Stimulated activated naive CD8-positive, alpha-beta T cell treated with anti-CD3 and anti-CD28 coated beads, Interleukin-15, Interleukin-2, amounts not matched to agents 100 ng/mL and 50 ng/mL, for 24 hours (primary cell): ENCODE results near the gene CDT1.
"Not testable (repeated sequence)": the region's sequence is repeated elsewhere in the genome, so short reads cannot be mapped to it uniquely, and the experiment has no call there.

Source experiments
- H3K27ac Mint-ChIP-seq: one replicate; pipeline ENCODE4 v1.8.0; 2021; ENCODE audit warnings: mild to moderate bottlenecking, mixed read lengths
- H3K27me3 Mint-ChIP-seq: one replicate; pipeline ENCODE4 v1.8.0; 2021; ENCODE audit warnings: mixed read lengths
- H3K36me3 Mint-ChIP-seq: one replicate; pipeline ENCODE4 v1.8.0; 2021; ENCODE audit warnings: low read depth, mixed read lengths
- H3K4me1 Mint-ChIP-seq: one replicate; pipeline ENCODE4 v1.8.0; 2021; ENCODE audit warnings: low read depth, mixed read lengths
- H3K4me3 Mint-ChIP-seq: one replicate; pipeline ENCODE4 v1.8.0; 2021; ENCODE audit warnings: mild to moderate bottlenecking, mixed read lengths
- H3K9me3 Mint-ChIP-seq: one replicate; pipeline ENCODE4 v1.8.0; 2021; ENCODE audit warnings: mixed read lengths

The CDT1 gene

DNA sequence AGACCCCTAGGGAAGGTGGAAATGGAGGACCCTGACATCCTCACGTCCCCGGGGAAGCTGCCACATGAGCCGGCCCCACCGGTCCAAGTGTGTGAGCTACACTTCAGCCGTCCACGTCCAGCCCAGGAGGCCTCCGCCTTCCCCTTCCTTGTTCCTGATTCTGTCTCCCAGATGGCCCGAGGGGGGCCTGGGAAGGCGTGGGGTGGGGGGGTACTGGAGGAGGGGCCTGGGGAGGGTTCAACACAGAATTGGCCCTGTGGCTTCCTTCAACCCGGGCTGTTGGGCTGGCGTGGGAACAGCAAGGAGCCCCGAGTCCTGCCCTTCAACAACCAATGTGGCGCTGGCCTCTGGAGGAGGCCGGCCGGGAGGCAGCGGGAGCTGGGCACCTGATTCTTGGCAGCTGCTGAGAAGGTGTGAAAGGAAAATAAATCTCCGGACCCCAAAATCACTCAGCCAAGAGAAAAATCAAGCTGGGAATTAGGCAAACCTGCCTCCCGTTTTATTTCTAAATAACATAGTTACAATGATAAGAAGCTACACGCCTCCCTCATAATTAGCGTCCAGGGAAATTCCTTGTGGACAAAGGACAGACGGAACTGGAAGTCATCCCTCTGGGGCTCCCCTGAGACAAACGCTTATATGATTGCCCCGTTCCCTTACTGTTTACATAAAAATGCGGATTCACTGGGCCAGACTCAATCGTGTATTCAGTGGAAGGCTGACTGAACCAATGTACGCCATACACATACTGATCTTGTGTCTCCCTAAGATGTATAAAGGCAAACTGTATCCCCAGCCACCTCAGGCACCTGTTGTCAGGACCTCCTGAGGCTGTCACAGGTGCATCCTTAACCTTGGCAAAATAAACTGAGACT lies 9.9 kb downstream of the CDT1 start:
- peaks cover 14% of the 10 kb centered on the region for H3K36me3 Mint-ChIP-seq
- H3K9me3 Mint-ChIP-seq, result no peaks in the 10 kb centered on the region
- H3K4me1 Mint-ChIP-seq, result peaks cover 21% of the 10 kb centered on the region
- no peak overlapping the region for H3K27ac Mint-ChIP-seq
- no peaks in the 10 kb centered on the region for H3K27me3 Mint-ChIP-seq
- H3K4me3 Mint-ChIP-seq, result peak overlapping the region; percentile 33

DNA sequence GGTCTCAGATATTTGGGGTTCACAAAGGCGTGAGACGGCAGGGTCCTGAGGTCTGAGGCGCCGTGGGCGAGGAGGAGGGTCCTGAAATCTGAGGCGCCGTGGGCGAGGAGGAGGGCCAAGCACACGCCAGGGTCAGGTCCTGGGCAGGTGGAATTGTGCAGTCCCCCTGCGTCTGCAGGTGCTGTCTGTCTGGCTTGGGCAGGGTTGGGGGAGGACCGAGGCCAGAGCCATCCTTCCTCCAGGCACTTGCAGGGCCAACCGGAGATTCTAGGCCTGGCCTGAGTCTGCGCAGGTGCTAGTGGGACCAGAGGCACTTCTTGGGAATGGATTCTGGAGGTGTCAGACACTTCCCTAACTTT lies 10.5 kb downstream of the CDT1 start:
- Mint-ChIP-seq H3K9me3 (no peaks in the 10 kb centered on the region), H3K4me1 (peaks cover 17% of the 10 kb centered on the region), H3K27ac (no peak overlapping the region), H3K36me3 (peaks cover 11% of the 10 kb centered on the region), H3K4me3 (peak overlapping the region; percentile 33), H3K27me3 (no peaks in the 10 kb centered on the region)

- Mint-ChIP-seq H3K27me3 (no peaks in the 10 kb centered on the region), H3K9me3 (no peaks in the 10 kb centered on the region), H3K4me3 (no peak overlapping the region), H3K36me3 (peaks cover 2% of the 10 kb centered on the region), H3K4me1 (peaks cover 6% of the 10 kb centered on the region), H3K27ac (no peak overlapping the region)
Measured at GRCh38 chr16:88815227-88815626, 11.6 kb downstream of the CDT1 start.

DNA sequence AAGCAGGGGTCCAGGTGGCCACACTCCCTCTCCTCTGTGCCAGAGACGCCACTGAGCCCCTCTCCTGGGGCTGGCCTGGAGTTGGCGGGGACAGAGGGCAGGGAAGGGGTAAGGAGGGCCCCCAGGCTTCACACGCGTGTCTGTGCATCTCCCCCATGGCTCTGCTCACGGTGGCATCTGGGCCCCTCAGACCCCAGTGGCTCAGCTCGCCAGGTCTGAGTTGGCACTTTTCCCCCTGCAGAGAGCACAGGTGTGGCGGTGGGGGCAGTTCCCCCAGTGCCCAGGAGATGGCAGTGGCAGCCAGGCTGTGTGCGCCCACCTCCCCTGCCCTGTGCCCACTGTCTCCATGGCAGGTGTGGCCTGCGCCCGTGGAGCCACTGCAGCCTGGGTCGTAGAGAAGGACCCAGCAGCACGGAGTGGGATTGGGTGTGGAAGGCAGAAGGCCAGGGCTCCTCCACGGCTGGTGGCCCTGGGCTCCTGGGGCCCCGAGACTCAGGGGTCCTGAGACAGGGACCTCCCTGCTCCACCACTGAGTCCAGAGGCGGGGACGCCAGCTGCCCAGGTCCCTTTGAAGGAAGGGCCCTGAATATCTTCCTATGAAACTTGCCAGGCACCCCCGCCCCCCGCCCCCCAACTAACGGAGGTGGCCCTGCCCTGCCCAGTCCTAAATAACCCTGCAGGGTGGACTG lies 12.5 kb downstream of the CDT1 start:
- no peaks in the 10 kb centered on the region for H3K9me3 Mint-ChIP-seq
- no peaks in the 10 kb centered on the region for H3K36me3 Mint-ChIP-seq
- peaks cover 5% of the 10 kb centered on the region for H3K4me1 Mint-ChIP-seq
- no peak overlapping the region for H3K4me3 Mint-ChIP-seq
- no peak overlapping the region for H3K27ac Mint-ChIP-seq
- H3K27me3 Mint-ChIP-seq, result no peaks in the 10 kb centered on the region

- H3K9me3 Mint-ChIP-seq, result no peaks in the 10 kb centered on the region
- no peak overlapping the region for H3K4me3 Mint-ChIP-seq
- H3K36me3 Mint-ChIP-seq, result no peaks in the 10 kb centered on the region
- H3K27me3 Mint-ChIP-seq, result no peaks in the 10 kb centered on the region
- peaks cover 5% of the 10 kb centered on the region for H3K4me1 Mint-ChIP-seq
- no peak overlapping the region for H3K27ac Mint-ChIP-seq
Measured at GRCh38 chr16:88816736-88817535, 13.3 kb downstream of the CDT1 start.

- Mint-ChIP-seq H3K9me3 (no peaks in the 10 kb centered on the region), H3K4me3 (no peak overlapping the region), H3K36me3 (no peaks in the 10 kb centered on the region), H3K27me3 (no peaks in the 10 kb centered on the region), H3K4me1 (no peaks in the 10 kb centered on the region), H3K27ac (no peak overlapping the region)
Measured at GRCh38 chr16:88817785-88818574, 14.4 kb downstream of the CDT1 start.

DNA sequence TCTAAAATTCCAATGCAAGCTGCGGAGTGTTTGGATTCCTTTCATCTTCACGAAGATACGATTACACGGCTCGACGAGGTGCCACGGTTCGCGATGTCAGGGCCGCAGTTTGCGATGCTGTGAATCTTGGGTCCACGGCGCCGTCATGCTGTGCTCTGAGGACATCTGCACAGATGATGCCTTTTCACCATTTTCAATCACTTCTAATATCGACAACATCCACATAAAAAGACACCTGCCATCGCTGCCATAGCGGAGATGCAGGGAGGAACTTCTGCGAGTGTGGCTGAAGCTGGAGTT lies 14.9 kb downstream of the CDT1 start:
- H3K27me3 Mint-ChIP-seq, result no peaks in the 10 kb centered on the region
- no peak overlapping the region for H3K27ac Mint-ChIP-seq
- no peaks in the 10 kb centered on the region for H3K9me3 Mint-ChIP-seq
- no peaks in the 10 kb centered on the region for H3K36me3 Mint-ChIP-seq
- no peak overlapping the region for H3K4me3 Mint-ChIP-seq
- no peaks in the 10 kb centered on the region for H3K4me1 Mint-ChIP-seq

- Mint-ChIP-seq H3K27me3 (no peaks in the 10 kb centered on the region), H3K9me3 (no peaks in the 10 kb centered on the region)
Measured at GRCh38 chr16:88819126-88819525, 15.5 kb downstream of the CDT1 start.

DNA sequence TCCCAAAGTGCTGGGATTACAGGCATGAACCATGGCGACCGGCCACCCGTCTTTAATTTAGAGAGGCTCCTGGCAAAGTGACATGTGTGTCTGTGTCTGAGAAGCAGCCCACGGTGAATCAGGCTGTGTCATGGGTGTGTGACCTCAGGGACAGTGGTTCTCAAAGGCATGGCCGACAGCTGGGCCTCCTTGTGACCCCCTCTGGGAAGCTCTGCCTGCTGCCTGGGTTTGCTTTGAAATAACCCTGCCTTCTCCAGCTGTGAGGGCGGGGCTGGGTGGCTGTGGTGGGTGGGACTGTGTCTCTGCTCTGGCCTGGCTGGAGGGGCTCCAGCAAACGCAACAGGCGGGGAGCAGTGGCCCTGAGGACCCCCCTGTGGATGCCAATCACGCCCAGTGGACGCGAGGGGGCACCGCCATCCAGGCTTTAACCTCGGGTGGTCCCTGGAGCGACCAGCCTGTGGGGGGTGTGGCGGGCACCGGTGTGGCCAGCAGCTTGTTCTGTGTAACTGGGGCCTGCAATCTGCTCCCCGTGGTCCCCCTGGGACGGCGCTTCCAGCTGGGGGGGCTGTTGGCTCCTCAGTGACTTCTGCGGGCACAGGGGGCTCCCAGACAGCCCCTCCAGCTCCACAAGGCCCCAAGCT lies 16.9 kb downstream of the CDT1 start:
- no peaks in the 10 kb centered on the region for H3K36me3 Mint-ChIP-seq
- no peaks in the 10 kb centered on the region for H3K9me3 Mint-ChIP-seq
- no peak overlapping the region for H3K4me3 Mint-ChIP-seq
- H3K27ac Mint-ChIP-seq, result no peak overlapping the region
- H3K27me3 Mint-ChIP-seq, result no peaks in the 10 kb centered on the region
- H3K4me1 Mint-ChIP-seq, result no peaks in the 10 kb centered on the region

More at GRCh38 chr16:88819126-88819525, 15.5 kb downstream of the CDT1 start:
- H3K4me3 Mint-ChIP-seq, result no peak overlapping the region
- no peaks in the 10 kb centered on the region for H3K36me3 Mint-ChIP-seq
- no peak overlapping the region for H3K27ac Mint-ChIP-seq
- no peaks in the 10 kb centered on the region for H3K4me1 Mint-ChIP-seq

- Mint-ChIP-seq H3K4me3 (no peak overlapping the region), H3K27me3 (no peaks in the 10 kb centered on the region), H3K4me1 (no peaks in the 10 kb centered on the region), H3K36me3 (no peaks in the 10 kb centered on the region), H3K9me3 (no peaks in the 10 kb centered on the region), H3K27ac (no peak overlapping the region)
Measured at GRCh38 chr16:88821168-88821850, 17.7 kb downstream of the CDT1 start.

DNA sequence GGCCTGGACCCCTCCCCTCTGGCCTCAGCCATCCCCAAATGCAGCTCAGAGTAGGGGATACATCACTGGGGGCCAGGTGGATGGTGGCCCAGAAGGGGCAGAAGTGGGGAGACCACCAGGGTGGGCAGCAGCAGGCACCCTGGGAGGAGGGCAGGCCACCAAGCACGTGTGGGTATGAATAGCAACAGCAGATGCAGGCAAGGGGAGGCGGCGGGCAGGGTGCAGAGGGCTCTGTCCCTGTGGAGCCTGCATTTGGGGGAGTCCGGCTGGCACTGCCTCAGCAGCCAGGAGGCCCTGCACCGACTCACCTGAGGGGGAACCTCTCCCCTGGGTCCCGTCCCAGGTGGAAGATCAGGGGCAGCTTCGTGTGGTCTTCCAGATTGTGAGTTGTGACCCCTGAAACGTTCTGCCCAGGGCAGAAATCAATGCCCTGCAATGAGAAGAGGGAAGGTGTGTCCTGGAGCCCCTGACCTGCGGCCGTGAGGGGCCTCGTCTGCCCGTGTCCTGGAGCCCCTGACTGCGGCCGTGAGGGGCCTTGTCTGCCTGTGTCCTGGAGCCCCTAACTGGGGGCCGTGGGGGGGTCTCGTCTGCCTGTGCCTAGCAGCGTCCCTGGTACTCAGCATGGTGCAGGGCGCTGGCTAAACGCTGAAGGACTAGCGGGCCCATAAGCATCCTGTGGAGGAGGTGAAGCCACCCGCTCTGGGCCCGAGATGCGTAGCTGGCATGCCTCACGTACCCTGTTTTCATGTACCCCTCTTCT lies 18.9 kb downstream of the CDT1 start:
- Mint-ChIP-seq H3K36me3 (no peaks in the 10 kb centered on the region), H3K4me3 (no peak overlapping the region), H3K27me3 (no peaks in the 10 kb centered on the region), H3K4me1 (no peaks in the 10 kb centered on the region), H3K27ac (no peak overlapping the region), H3K9me3 (no peaks in the 10 kb centered on the region)

DNA sequence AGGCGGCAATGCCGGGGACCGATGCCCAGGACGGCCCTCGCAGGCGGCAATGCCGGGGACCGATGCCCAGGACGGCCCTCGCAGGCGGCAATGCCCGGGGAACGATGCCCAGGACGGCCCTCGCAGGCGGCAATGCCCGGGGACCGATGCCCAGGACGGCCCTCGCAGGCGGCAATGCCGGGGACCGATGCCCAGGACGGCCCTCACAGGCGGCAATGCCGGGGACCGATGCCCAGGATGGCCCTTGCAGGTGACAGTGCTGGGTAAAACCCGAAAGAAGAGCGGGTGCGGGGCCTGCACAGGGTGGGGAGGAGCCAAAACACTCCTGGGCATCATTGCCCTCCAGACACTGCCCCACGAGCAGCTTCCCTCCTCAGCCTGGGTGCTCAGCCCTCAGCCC lies 20.1 kb downstream of the CDT1 start:
- not testable (repeated sequence) for H3K4me1 Mint-ChIP-seq, H3K27ac Mint-ChIP-seq, H3K4me3 Mint-ChIP-seq, H3K9me3 Mint-ChIP-seq, H3K27me3 Mint-ChIP-seq, H3K36me3 Mint-ChIP-seq

- Mint-ChIP-seq H3K9me3 (no peaks in the 10 kb centered on the region), H3K27ac (no peak overlapping the region), H3K36me3 (no peaks in the 10 kb centered on the region), H3K4me1 (no peaks in the 10 kb centered on the region), H3K27me3 (no peaks in the 10 kb centered on the region), H3K4me3 (no peak overlapping the region)
Measured at GRCh38 chr16:88824256-88825077, 20.9 kb downstream of the CDT1 start.
